Esophagus squamous epithelium (tissue), 5 donors: ENCODE data around the gene GNRHR. TPM values are rescaled to one million over a fixed set of nuclear protein-coding genes. Genes with fewer than 3 reads are reported as not detected.

Experiments
- DNase-seq: peaks from one replicate; lab custom pipeline; 2025; lab: John Stamatoyannopoulos, UW
- H3K27ac ChIP-seq, 4 donors: fragments of 200-600 bp; sonication (generic); one replicate each; pipeline ENCODE4 v1.5.1; 2016 to 2019; ENCODE audit warnings: mild to moderate bottlenecking in 1 of 4
- H3K27me3 ChIP-seq, 4 donors: fragments of 200-600 bp; sonication (generic); 1 replicate in 3 of 4; 2 replicates in 1 of 4; pipeline versions ENCODE4 v1.5.1 to v1.6.0; 2017 to 2021; ENCODE audit warnings: antibody characterized with exemption in 1 of 4
- H3K36me3 ChIP-seq, 3 donors: fragments of 200-600 bp; sonication (generic); one replicate each; pipeline ENCODE4 v1.5.1; 2016 to 2019
- H3K4me1 ChIP-seq, 3 donors: fragments of 200-600 bp; sonication (generic); one replicate each; pipeline ENCODE4 v1.5.1; 2017 to 2019
- H3K4me3 ChIP-seq, 4 donors: fragments of 200-600 bp; sonication (generic); 1 replicate in 3 of 4; 2 replicates in 1 of 4; pipeline ENCODE4 v1.5.1; 2016 to 2019; ENCODE audit warnings: mild to moderate bottlenecking in 2 of 4, moderate library complexity in 1 of 4
- H3K9me3 ChIP-seq, 3 donors: fragments of 200-600 bp; sonication (generic); one replicate each; pipeline ENCODE4 v1.5.1; 2016 to 2019
- POLR2A ChIP-seq, 4 donors: fragments of 450-650 bp; IDR thresholded peaks; one replicate each; pipeline ENCODE4 v1.6.1; 2017; ENCODE audit warnings: antibody characterized with exemption in 4 of 4, mild to moderate bottlenecking in 4 of 4, moderate library complexity in 3 of 4
- WGBS, 2 donors: methylation state at CpG; one replicate each; pipeline ENCODE4 v1.1.5; 2018; 5-methylcytosine and 5-hydroxymethylcytosine counted together
- intact Hi-C: fragments of 100-400 bp; cut with DNase I; formaldehyde crosslinking; loops from one replicate; pipeline ENCODE4 v1.15.0; 2022
- total RNA-seq, 4 donors: library from RNA; depleted of rRNA; stranded (reverse); fragments of >200 nt; gene quantifications; one replicate each; pipeline ENCODE4 v1.1.0, GENCODE V29; 2016
- TF ChIP-seq, protein P1 (sequence below), 6 experiments: fragments of 450-650 bp in 4 of 6; fragments of 200-600 bp in 2 of 6; sonication (generic) in 2 of 6; IDR thresholded peaks; one replicate each; pipeline ENCODE4 v1.5.1; 2016 to 2019; ENCODE audit warnings: antibody characterized with exemption in 6 of 6, mild to moderate bottlenecking in 4 of 6, moderate library complexity in 4 of 6
- donor health status: DM: yes; HTN: yes; CAD: no.

Gene GNRHR
- total RNA-seq, 4 donors from 2014 or later, result 0.19 to 1.2 (median 0.51) TPM

DNA sequence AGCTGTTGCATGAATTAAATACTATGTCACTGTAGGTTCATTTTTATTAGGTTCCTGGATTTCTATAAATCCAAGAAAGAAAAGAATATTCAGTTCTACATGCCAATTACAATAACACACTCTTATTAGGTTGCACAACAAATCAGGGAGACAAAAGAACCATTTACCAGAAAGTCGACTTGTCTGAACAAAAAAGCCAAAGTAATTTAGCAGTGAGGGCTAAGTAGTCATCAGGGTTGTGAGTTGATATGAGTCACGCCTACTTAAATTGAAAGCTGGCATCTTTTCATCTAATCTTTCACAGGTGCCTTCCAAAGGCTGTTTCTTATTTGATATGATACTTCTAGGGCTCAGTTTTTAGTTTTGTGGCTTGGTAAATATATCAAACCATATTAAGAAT is 25.4 kb upstream of the GNRHR start:
- no peaks in the 10 kb centered on the region for H3K36me3 ChIP-seq
- H3K27me3 ChIP-seq, result no peaks in the 10 kb centered on the region
- intact Hi-C loops, result no loop called here
- peaks cover 0 to 36% (median 6%) of the 10 kb centered on the region in 3 donors for H3K4me1 ChIP-seq
- H3K9me3 ChIP-seq, result no peaks in the 10 kb centered on the region
- WGBS, 2 donors, result 35 to 47% methylated on average over 2 of the region's 2 CpGs
- no peak overlapping the region for H3K4me3 ChIP-seq
- peak overlapping the region in 1 of 4 donors; percentile 34 for H3K27ac ChIP-seq
- TF ChIP-seq, protein P1, sequence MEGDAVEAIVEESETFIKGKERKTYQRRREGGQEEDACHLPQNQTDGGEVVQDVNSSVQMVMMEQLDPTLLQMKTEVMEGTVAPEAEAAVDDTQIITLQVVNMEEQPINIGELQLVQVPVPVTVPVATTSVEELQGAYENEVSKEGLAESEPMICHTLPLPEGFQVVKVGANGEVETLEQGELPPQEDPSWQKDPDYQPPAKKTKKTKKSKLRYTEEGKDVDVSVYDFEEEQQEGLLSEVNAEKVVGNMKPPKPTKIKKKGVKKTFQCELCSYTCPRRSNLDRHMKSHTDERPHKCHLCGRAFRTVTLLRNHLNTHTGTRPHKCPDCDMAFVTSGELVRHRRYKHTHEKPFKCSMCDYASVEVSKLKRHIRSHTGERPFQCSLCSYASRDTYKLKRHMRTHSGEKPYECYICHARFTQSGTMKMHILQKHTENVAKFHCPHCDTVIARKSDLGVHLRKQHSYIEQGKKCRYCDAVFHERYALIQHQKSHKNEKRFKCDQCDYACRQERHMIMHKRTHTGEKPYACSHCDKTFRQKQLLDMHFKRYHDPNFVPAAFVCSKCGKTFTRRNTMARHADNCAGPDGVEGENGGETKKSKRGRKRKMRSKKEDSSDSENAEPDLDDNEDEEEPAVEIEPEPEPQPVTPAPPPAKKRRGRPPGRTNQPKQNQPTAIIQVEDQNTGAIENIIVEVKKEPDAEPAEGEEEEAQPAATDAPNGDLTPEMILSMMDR (IDR thresholded peaks at IDR 0.05), result no peak
- TF ChIP-seq POLR2A (IDR thresholded peaks at IDR 0.05), result no peak
- no peak for DNase-seq

DNA sequence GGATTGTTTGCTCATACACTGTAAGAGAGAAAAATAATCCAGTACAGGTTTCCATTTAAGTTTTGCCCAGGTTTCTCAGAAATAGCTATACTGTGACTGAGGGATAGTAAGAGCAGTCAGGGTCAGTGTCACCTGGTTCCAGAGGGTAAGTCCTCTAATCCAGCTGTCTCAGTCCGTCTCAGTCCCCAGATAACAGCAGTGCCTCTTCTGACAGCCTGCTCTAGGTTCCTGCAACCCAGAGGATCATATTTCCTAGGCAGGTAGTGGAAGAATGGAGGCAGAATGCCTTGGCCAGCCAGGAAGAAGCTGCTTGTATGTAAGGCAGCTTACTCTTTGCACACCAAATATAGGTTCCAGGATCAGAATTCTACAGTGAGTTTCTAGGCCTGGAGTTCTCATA is 22.6 kb upstream of the GNRHR start:
- WGBS, 2 donors, result 50% methylated on average over 1 of the region's 1 CpG; no CpG with 5 or more reads in 1 of the 2 donors
- no peak for DNase-seq
- TF ChIP-seq, protein P1 (IDR thresholded peaks at IDR 0.05), result no peak
- TF ChIP-seq POLR2A (IDR thresholded peaks at IDR 0.05), result no peak
- H3K36me3 ChIP-seq, result no peaks in the 10 kb centered on the region
- H3K9me3 ChIP-seq, result no peaks in the 10 kb centered on the region
- H3K4me1 ChIP-seq, result peaks cover 0 to 36% (median 6%) of the 10 kb centered on the region in 3 donors
- H3K27me3 ChIP-seq, result no peaks in the 10 kb centered on the region
- no peak overlapping the region for H3K27ac ChIP-seq
- intact Hi-C loops, result no loop called here
- no peak overlapping the region for H3K4me3 ChIP-seq

DNA sequence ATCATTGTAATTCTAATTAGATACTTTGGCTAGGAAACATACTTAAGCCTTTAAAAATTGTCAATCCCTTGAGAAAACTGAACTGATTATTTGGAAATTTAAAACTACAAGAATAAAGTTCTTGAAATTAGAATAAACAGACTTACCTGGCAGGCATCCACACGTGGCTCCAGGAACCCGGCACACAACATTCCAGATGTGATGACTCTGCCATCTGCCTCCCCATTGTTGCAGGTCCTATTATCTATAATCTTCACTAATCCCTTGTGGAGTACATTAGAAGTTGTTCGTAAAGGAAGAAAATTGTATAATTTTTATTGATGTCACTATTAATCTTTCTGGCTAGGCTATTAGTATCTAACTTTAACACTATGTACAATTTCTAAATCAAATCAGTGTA is 16.2 kb upstream of the GNRHR start:
- intact Hi-C loops, result no loop called here
- Histone ChIP-seq H3K36me3 (no peaks in the 10 kb centered on the region), H3K9me3 (no peaks in the 10 kb centered on the region), H3K27me3 (no peaks in the 10 kb centered on the region), H3K4me1 (peaks cover 0 to 38% (median 9%) of the 10 kb centered on the region in 3 donors), H3K27ac (no peak overlapping the region), H3K4me3 (no peak overlapping the region)
- DNase-seq, result no peak
- WGBS, 2 donors, result 22 to 27% methylated on average over 3 of the region's 3 CpGs
- TF ChIP-seq POLR2A (IDR thresholded peaks at IDR 0.05), result no peak
- TF ChIP-seq, protein P1 (IDR thresholded peaks at IDR 0.05), result no peak

DNA sequence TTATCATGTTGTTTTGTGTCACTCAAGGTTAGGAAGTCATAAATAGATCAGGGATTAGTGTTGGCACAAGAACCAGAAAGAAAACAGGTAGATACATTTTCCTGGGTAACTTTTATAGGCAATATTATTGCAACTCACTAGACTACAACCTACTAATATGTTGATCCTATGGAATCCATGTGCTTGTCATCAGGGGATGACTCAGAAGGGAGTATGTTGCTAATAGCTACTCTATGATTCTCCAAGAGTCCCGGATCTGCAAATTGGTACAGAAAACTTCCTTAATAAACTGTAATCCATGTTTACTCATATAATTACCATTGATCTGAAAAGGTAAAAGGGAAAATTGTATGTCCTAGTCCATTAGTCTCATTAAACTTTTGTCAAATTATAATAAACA is 11.7 kb upstream of the GNRHR start:
- Histone ChIP-seq H3K9me3 (no peaks in the 10 kb centered on the region), H3K27me3 (no peaks in the 10 kb centered on the region), H3K27ac (peak overlapping the region in 1 of 4 donors; percentile 50), H3K36me3 (no peaks in the 10 kb centered on the region), H3K4me3 (no peak overlapping the region), H3K4me1 (peaks cover 0 to 42% (median 9%) of the 10 kb centered on the region in 3 donors)
- intact Hi-C loops, result no loop called here
- 44 to 46% methylated on average over 1 of the region's 1 CpG for WGBS, 2 donors
- DNase-seq, result no peak
- TF ChIP-seq, protein P1 (IDR thresholded peaks at IDR 0.05), result no peak
- TF ChIP-seq POLR2A (IDR thresholded peaks at IDR 0.05), result no peak

DNA sequence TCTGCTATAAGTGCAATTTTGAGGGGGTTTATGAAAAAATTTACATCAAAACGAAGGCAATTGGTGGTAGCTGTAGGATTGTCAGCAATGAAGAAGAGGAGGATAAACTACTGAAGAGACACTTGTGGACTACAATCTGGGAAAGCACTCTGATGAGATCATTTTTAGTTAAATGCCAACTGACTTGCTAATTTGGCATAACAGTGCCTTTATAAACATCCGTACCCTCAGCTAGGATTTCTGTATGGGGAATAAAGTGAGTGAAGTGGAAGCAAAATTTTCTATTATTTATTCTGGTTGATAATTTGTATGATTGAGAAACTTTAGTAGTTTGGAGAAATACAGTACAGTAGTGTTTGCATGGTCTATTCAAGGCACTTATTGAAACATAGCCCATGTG is 11.2 kb upstream of the GNRHR start:
- no peak for DNase-seq
- TF ChIP-seq POLR2A (IDR thresholded peaks at IDR 0.05), result no peak
- TF ChIP-seq, protein P1 (IDR thresholded peaks at IDR 0.05), result no peak
- 60 to 65% methylated on average over 2 of the region's 2 CpGs for WGBS, 2 donors
- no peaks in the 10 kb centered on the region for H3K36me3 ChIP-seq
- H3K27me3 ChIP-seq, result no peaks in the 10 kb centered on the region
- peaks cover 0 to 37% (median 9%) of the 10 kb centered on the region in 3 donors for H3K4me1 ChIP-seq
- no peak overlapping the region for H3K4me3 ChIP-seq
- intact Hi-C loops, result no loop called here
- H3K9me3 ChIP-seq, result no peaks in the 10 kb centered on the region
- H3K27ac ChIP-seq, result peak overlapping the region in 1 of 4 donors; percentile 50
